NCI-H128 (cell line): ENCODE measurements around the gene H19.

Experiments used
- DNase-seq: peaks from one replicate; lab custom pipeline; 2025; ENCODE audit not compliant: unreplicated experiment; lab: John Stamatoyannopoulos, UW

Gene H19

GRCh38 chr11:1947592-1948237 is 49.9 kb downstream of the H19 start:
- DNase-seq: no peak

- no peak for DNase-seq
These were observed 50.7 kb downstream of the H19 start, which contains the start of gene MRPL23 for GRCh38 chr11:1946812-1947484. MRPL23 (plus strand) TSS chr11:1947332; CDS start chr11:1947363, 31 bp downstream.
